K562 (cell line): ENCODE measurements around the gene ZFY. TPM values are rescaled to one million over a fixed set of nuclear protein-coding genes. Genes with fewer than 3 reads are reported as not detected.

Source experiments
- ATAC-seq: fragments of 200-7000 bp; cut with Tn5 transposase; 3 replicates; pipeline ENCODE4 v1.9.1; 2020; ENCODE audit warnings: moderate library complexity
- BruUV-seq: library from RNA; stranded (reverse); fragments of 400-500 nt; replicated peaks from 2 replicates; lab custom pipeline; 2021; lab: Mats Ljungman, UMichigan
- CTCF ChIA-PET: fragments of 300-600 bp; formaldehyde crosslinking; extraction: SDS; loops from one replicate; lab custom pipeline; 2021; ENCODE audit warnings: low intra/inter-chr PET ratio; lab: Yijun Ruan, JAX
- POLR2A ChIA-PET: fragments of 300-600, 350-650 bp; sonication (Branson Sonifier 250); formaldehyde crosslinking; extraction: SDS; loops from one replicate; lab custom pipeline; 2021; ENCODE audit warnings: antibody characterized with exemption, inconsistent platforms; lab: Yijun Ruan, JAX
- DNase-seq, 4 experiments: peaks; one replicate each; pipeline versions ENCODE4 v3.0.0 to v3.0.0-alpha.2; 2011 to 2018; ENCODE audit warnings: low spot score in 3 of 4, mixed read lengths in 3 of 4; ENCODE audit errors: extremely low read depth in 1 of 4
- FAIRE-seq: peaks from 2 replicates; lab custom pipeline; 2011; peaks lifted over from hg19 to GRCh38; lab: Jason Lieb, UNC
- H2AFZ ChIP-seq: 2 replicates; pipeline ENCODE4 v1.6.0; 2011; ENCODE audit warnings: low read depth, low read length, control low read depth, inconsistent platforms
- H3K27ac ChIP-seq: fragments of 200-600 bp; 3 replicates; pipeline ENCODE4 v1.8.0; 2011; ENCODE audit warnings: low read depth, mild to moderate bottlenecking, control low read depth, inconsistent platforms, low read length, moderate library complexity, mixed read lengths; ENCODE audit errors: extremely low read depth
- H3K27me3 ChIP-seq, 2 experiments: fragments of 300-600 bp in 1 of 2; 2 replicates in 1 of 2; 3 replicates in 1 of 2; pipeline versions ENCODE4 v1.6.0 to v1.8.0; 2011; ENCODE audit warnings: inconsistent platforms in 2 of 2, low read length in 2 of 2, mild to moderate bottlenecking in 1 of 2, mixed read lengths in 1 of 2, moderate library complexity in 1 of 2; ENCODE audit not compliant: control insufficient read depth in 2 of 2, insufficient read depth in 2 of 2
- H3K36me3 ChIP-seq: fragments of 300-600 bp; 3 replicates; pipeline ENCODE4 v1.8.0; 2011; ENCODE audit warnings: mild to moderate bottlenecking, low read length, inconsistent platforms; ENCODE audit not compliant: control insufficient read depth, insufficient read depth
- H3K4me1 ChIP-seq, 2 experiments: fragments of 200-600 bp in 1 of 2; replicated peaks in 1 of 2; 2 replicates in 1 of 2; 3 replicates in 1 of 2; pipeline versions ENCODE4 v1.5.1 to v1.8.0; 2011; ENCODE audit warnings: inconsistent platforms in 2 of 2, low read length in 2 of 2, mild to moderate bottlenecking in 1 of 2, mixed read lengths in 1 of 2, moderate library complexity in 1 of 2; ENCODE audit not compliant: control insufficient read depth in 2 of 2, insufficient read depth in 2 of 2
- H3K4me2 ChIP-seq: 2 replicates; pipeline ENCODE4 v1.6.1; 2011; ENCODE audit warnings: low read length, control low read depth, inconsistent platforms, mixed read lengths; ENCODE audit not compliant: insufficient read depth
- H3K4me3 ChIP-seq: fragments of 200-600 bp; sonication (generic), shearing (Covaris generic); 2 replicates; pipeline ENCODE4 v1.5.1; 2016; ENCODE audit warnings: control low read depth, inconsistent platforms
- H3K79me2 ChIP-seq: fragments of 200-600 bp; 3 replicates; pipeline ENCODE4 v1.8.0; 2011; ENCODE audit warnings: low read length, inconsistent platforms; ENCODE audit not compliant: control insufficient read depth, insufficient read depth
- H3K9ac ChIP-seq, 2 experiments: 2 replicates each; pipeline versions ENCODE4 v1.6.0 to v1.6.1; 2011; ENCODE audit warnings: low read depth in 2 of 2, low read length in 2 of 2, control low read depth in 1 of 2, inconsistent platforms in 1 of 2, mild to moderate bottlenecking in 1 of 2, mixed read lengths in 1 of 2; ENCODE audit not compliant: insufficient read depth in 1 of 2
- H3K9me1 ChIP-seq: one replicate; pipeline ENCODE4 v1.6.0; 2011; ENCODE audit warnings: inconsistent platforms, mild to moderate bottlenecking, low read length, moderate library complexity; ENCODE audit not compliant: control insufficient read depth, insufficient read depth
- H3K9me3 ChIP-seq: replicated peaks from 2 replicates; pipeline ENCODE4 v1.5.1; 2011; ENCODE audit warnings: low read depth, low read length, inconsistent platforms; ENCODE audit not compliant: control insufficient read depth, insufficient read depth
- H4K20me1 ChIP-seq: replicated peaks from 2 replicates; pipeline ENCODE4 v1.6.1; 2011; ENCODE audit warnings: low read length, inconsistent platforms, mixed read lengths; ENCODE audit not compliant: control insufficient read depth, insufficient read depth
- ARID2 ChIP-seq: fragments of 450-650 bp; IDR thresholded peaks from 2 replicates; pipeline ENCODE4 v1.6.1; 2017; ENCODE audit warnings: antibody characterized with exemption, mild to moderate bottlenecking
- ATF3 ChIP-seq, 2 experiments: fragments of 450-650 bp in 1 of 2; sonication (generic) in 1 of 2; formaldehyde crosslinking in 1 of 2; IDR thresholded peaks in 1 of 2; conservative IDR thresholded peaks in 1 of 2; 2 replicates each; pipeline versions ENCODE4 v1.6.1 to v1.8.1; 2016 to 2023; ENCODE audit warnings: mild to moderate bottlenecking in 2 of 2, moderate library complexity in 2 of 2, inconsistent platforms in 1 of 2, missing genetic modification reagents in 1 of 2
- BCL6 ChIP-seq: fragments of 250-450 bp; sonication (Bioruptor Pico); IDR thresholded peaks from 2 replicates; pipeline ENCODE4 v1.4.0; 2020
- CBFA2T2 ChIP-seq: fragments of 450-650 bp; conservative IDR thresholded peaks from 2 replicates; pipeline ENCODE4 v1.6.1; 2017; ENCODE audit warnings: mild to moderate bottlenecking
- CREB3L1 ChIP-seq: fragments of 450-650 bp; IDR thresholded peaks from 2 replicates; pipeline ENCODE4 v1.6.1; 2014; ENCODE audit warnings: low read depth, mild to moderate bottlenecking, moderate library complexity, borderline replicate concordance
- GTF2B ChIP-seq: IDR thresholded peaks from 2 replicates; pipeline ENCODE4 v1.6.1; 2011; ENCODE audit not compliant: insufficient read length; ENCODE audit errors: extremely low read depth
- HSF4 ChIP-seq: fragments of 250-450 bp; sonication (Bioruptor Pico); IDR thresholded peaks from 2 replicates; pipeline ENCODE4 v2.1.2; 2022; ENCODE audit warnings: mild to moderate bottlenecking, moderate library complexity, borderline replicate concordance
- MTF1 ChIP-seq: fragments of 250-450 bp; sonication (Bioruptor Pico); IDR thresholded peaks from 2 replicates; pipeline ENCODE4 v1.9.0; 2021; ENCODE audit warnings: moderate library complexity, mild to moderate bottlenecking, inconsistent platforms, borderline replicate concordance
- RFX1 ChIP-seq: fragments of 450-650 bp; IDR thresholded peaks from 2 replicates; pipeline ENCODE4 v1.6.1; 2016; ENCODE audit warnings: mild to moderate bottlenecking, moderate library complexity
- SMARCC2 ChIP-seq: fragments of 450-650 bp; IDR thresholded peaks from 2 replicates; pipeline ENCODE4 v1.6.1; 2017; ENCODE audit warnings: antibody characterized with exemption, moderate library complexity, mild to moderate bottlenecking, low read depth
- SNAPC5 ChIP-seq: fragments of 250-450 bp; sonication (Bioruptor Pico); IDR thresholded peaks from 2 replicates; pipeline ENCODE4 v1.8.0; 2021; ENCODE audit warnings: moderate library complexity, mild to moderate bottlenecking, inconsistent platforms
- STAT6 ChIP-seq: sonication (generic); formaldehyde crosslinking; IDR thresholded peaks from 2 replicates; pipeline ENCODE4 v1.8.1; 2023; ENCODE audit warnings: mild to moderate bottlenecking, missing genetic modification reagents
- TAF7 ChIP-seq: fragments of 450-650 bp; IDR thresholded peaks from 2 replicates; pipeline ENCODE4 v1.6.1; 2016; ENCODE audit warnings: missing genetic modification characterization, missing compliant biosample characterization
- TAF9B ChIP-seq: fragments of 450-650 bp; IDR thresholded peaks from 2 replicates; pipeline ENCODE4 v1.6.1; 2018; ENCODE audit warnings: mild to moderate bottlenecking; ENCODE audit not compliant: partially characterized antibody
- WGBS: fragments of 100-300 bp; shearing (Covaris generic); methylation state at CpG from one replicate; pipeline ENCODE4 v1.1.6; 2016; ENCODE audit warnings: low coverage, mixed read lengths; ENCODE audit not compliant: insufficient coverage; ENCODE audit errors: missing lambda C conversion rate; 5-methylcytosine and 5-hydroxymethylcytosine counted together
- in situ Hi-C: fragments of 300-500 bp; cut with MboI; formaldehyde crosslinking; loops from 4 replicates; pipeline ENCODE4 v1.15.0; 2018; ENCODE audit warnings: inconsistent platforms, mixed read lengths
- intact Hi-C: fragments of 100-400 bp; cut with micrococcal nuclease; formaldehyde crosslinking; loops from 2 replicates; pipeline ENCODE4 v1.14.2; 2022
- polyA plus RNA-seq, 8 experiments: library from polyadenylated mRNA; depleted of rRNA in 4 of 8; stranded (reverse) in 5 of 8; unstranded in 3 of 8; fragments of >200 nt; fragmentation: Nextera tagmentation in 2 of 8; fragmentation: Illumina TruSeq in 1 of 8; extraction: Ambion mirVana in 2 of 8; extraction: Trizol in 1 of 8; gene quantifications; 2 replicates each; pipeline versions ENCODE4 v1.2.1 to v1.2.3, GENCODE V29; 2011 to 2014; ENCODE audit warnings: inconsistent platforms in 1 of 8, missing spikeins in 1 of 8
- total RNA-seq, 7 experiments: library from RNA; depleted of rRNA in 6 of 7; stranded (reverse); fragments of >200 nt in 6 of 7; fragmentation: Illumina TruSeq in 2 of 7; extraction: Trizol in 2 of 7; gene quantifications; 2 replicates each; pipeline versions ENCODE4 v1.2.1 to v1.2.3, GENCODE V29; 2011 to 2021; ENCODE audit warnings: low replicate concordance in 1 of 7

ZFY gene
- total and polyA plus RNA-seq, 9 of the 15 experiments (the other 6 are each of a cell fraction or from before 2014, with no cell fraction given): not detected

GRCh38 chrY:2935716-2936435, 695 bp downstream of the ZFY start (continued):
- no peak for TF ChIP-seq GTF2B
- no peak for TF ChIP-seq SNAPC5 (CRISPR knock-in tag)
- no peak for TF ChIP-seq TAF9B
- TF ChIP-seq BCL6: no peak
- no peak for TF ChIP-seq HSF4 (CRISPR knock-in tag)
- no peak for TF ChIP-seq TAF7 (tag)
- TF ChIP-seq CREB3L1: no peak
- TF ChIP-seq SMARCC2: no peak

GRCh38 chrY:2936436-2936750, 1.2 kb downstream of the ZFY start:
- no TSS peak for BruUV-seq
- Histone ChIP-seq H3K36me3 (no peaks in the 10 kb centered on the region), H3K4me1 (no peaks in the 10 kb centered on the region), H3K27ac (no peak overlapping the region), H4K20me1 (no peaks in the 10 kb centered on the region)
- intact Hi-C loops (no loop called here), in situ Hi-C loops (no loop called here)
- ATAC-seq (no peak), FAIRE-seq (no peak)
- POLR2A ChIA-PET: no interaction called here
- CTCF ChIA-PET: no interaction called here
- no peak for TF ChIP-seq ATF3 (IDR thresholded peaks at IDR 0.05)
- TF ChIP-seq ATF3 (CRISPR knock-in tag; conservative IDR thresholded peaks at IDR 0.05): no peak
- TF ChIP-seq RFX1: no peak
- TF ChIP-seq CBFA2T2: no peak
- TF ChIP-seq STAT6 (CRISPR knock-in tag): no peak
- TF ChIP-seq ARID2: no peak
- no peak for TF ChIP-seq MTF1 (CRISPR knock-in tag)
- TF ChIP-seq, all 486 proteins: peak for 0
- Histone ChIP-seq H3K9me3 (no peaks in the 10 kb centered on the region), H2AFZ (no peak overlapping the region), H3K79me2 (no peaks in the 10 kb centered on the region), H3K4me3 (no peak overlapping the region), H3K9ac (no peak overlapping the region), H3K27me3 (no peaks in the 10 kb centered on the region), H3K9me1 (no peaks in the 10 kb centered on the region), H3K4me2 (no peak overlapping the region)
- WGBS: no CpG with 5 or more reads among the region's 6 CpGs
- DNase-seq: no peak
